ENCODE measurements around the gene CHST2.
"Not testable (repeated sequence)": the region's sequence is repeated elsewhere in the genome, so short reads cannot be mapped to it uniquely, and the experiment has no call there.

Gene CHST2

GRCh38 chr3:143155756-143156155 lies 36.2 kb downstream of the CHST2 start:
- Histone ChIP-seq H3K36me3 (ENCODE audit: low read depth) (no peaks in the 10 kb centered on the region), H3K27me3 (ENCODE audit: insufficient read depth, poor library complexity, severe bottlenecking) (no peaks in the 10 kb centered on the region), H3K27ac (ENCODE audit: poor library complexity, severe bottlenecking) (peak overlapping the region; percentile 5), H3K4me3 (ENCODE audit: severe bottlenecking) (no peak overlapping the region), H3K4me1 (ENCODE audit: insufficient read depth, poor library complexity, severe bottlenecking) (peaks cover 6% of the 10 kb centered on the region), H3K9me3 (ENCODE audit: severe bottlenecking) (no peaks in the 10 kb centered on the region)
- ATAC-seq (ENCODE audit: low read depth): no peak
- no peak for TF ChIP-seq CTCF (IDR thresholded peaks at IDR 0.05; ENCODE audit: poor library complexity, severe bottlenecking)
- DNase-seq (ENCODE audit: low spot score): no peak

GRCh38 chr3:143158014-143158988 lies 38.7 kb downstream of the CHST2 start:
- H3K27ac ChIP-seq (ENCODE audit: poor library complexity, severe bottlenecking): peak overlapping the region; percentile 2
- no peaks in the 10 kb centered on the region for H3K9me3 ChIP-seq (ENCODE audit: severe bottlenecking)
- TF ChIP-seq CTCF (IDR thresholded peaks at IDR 0.05; ENCODE audit: poor library complexity, severe bottlenecking): no peak
- no peaks in the 10 kb centered on the region for H3K36me3 ChIP-seq (ENCODE audit: low read depth)
- ATAC-seq (ENCODE audit: low read depth): peak; percentile 86
- DNase-seq (ENCODE audit: low spot score): no peak
- H3K4me3 ChIP-seq (ENCODE audit: severe bottlenecking): no peak overlapping the region
- H3K4me1 ChIP-seq (ENCODE audit: insufficient read depth, poor library complexity, severe bottlenecking): peaks cover 6% of the 10 kb centered on the region
- H3K27me3 ChIP-seq (ENCODE audit: insufficient read depth, poor library complexity, severe bottlenecking): no peaks in the 10 kb centered on the region

- Histone ChIP-seq H3K9me3 (ENCODE audit: severe bottlenecking) (no peaks in the 10 kb centered on the region), H3K4me3 (ENCODE audit: severe bottlenecking) (no peak overlapping the region), H3K36me3 (ENCODE audit: low read depth) (no peaks in the 10 kb centered on the region), H3K27me3 (ENCODE audit: insufficient read depth, poor library complexity, severe bottlenecking) (no peaks in the 10 kb centered on the region), H3K27ac (ENCODE audit: poor library complexity, severe bottlenecking) (no peak overlapping the region), H3K4me1 (ENCODE audit: insufficient read depth, poor library complexity, severe bottlenecking) (peaks cover 7% of the 10 kb centered on the region)
- TF ChIP-seq CTCF (IDR thresholded peaks at IDR 0.05; ENCODE audit: poor library complexity, severe bottlenecking): no peak
- DNase-seq (ENCODE audit: low spot score) (no peak), ATAC-seq (ENCODE audit: low read depth) (no peak)
Observed at GRCh38 chr3:143160437-143160836, 40.9 kb downstream of the CHST2 start.

GRCh38 chr3:143163562-143164100 lies 44.1 kb downstream of the CHST2 start:
- no peak for TF ChIP-seq CTCF (IDR thresholded peaks at IDR 0.05; ENCODE audit: poor library complexity, severe bottlenecking)
- no peaks in the 10 kb centered on the region for H3K36me3 ChIP-seq (ENCODE audit: low read depth)
- ATAC-seq (ENCODE audit: low read depth) (no peak), DNase-seq (ENCODE audit: low spot score) (no peak)
- no peaks in the 10 kb centered on the region for H3K9me3 ChIP-seq (ENCODE audit: severe bottlenecking)
- no peaks in the 10 kb centered on the region for H3K27me3 ChIP-seq (ENCODE audit: insufficient read depth, poor library complexity, severe bottlenecking)
- peaks cover 26% of the 10 kb centered on the region for H3K4me1 ChIP-seq (ENCODE audit: insufficient read depth, poor library complexity, severe bottlenecking)
- H3K4me3 ChIP-seq (ENCODE audit: severe bottlenecking): no peak overlapping the region
- no peak overlapping the region for H3K27ac ChIP-seq (ENCODE audit: poor library complexity, severe bottlenecking)

GRCh38 chr3:143165211-143165610 lies 45.6 kb downstream of the CHST2 start:
- no peak overlapping the region for H3K27ac ChIP-seq (ENCODE audit: poor library complexity, severe bottlenecking)
- H3K9me3 ChIP-seq (ENCODE audit: severe bottlenecking): no peaks in the 10 kb centered on the region
- no peaks in the 10 kb centered on the region for H3K27me3 ChIP-seq (ENCODE audit: insufficient read depth, poor library complexity, severe bottlenecking)
- H3K4me3 ChIP-seq (ENCODE audit: severe bottlenecking): no peak overlapping the region
- H3K36me3 ChIP-seq (ENCODE audit: low read depth): no peaks in the 10 kb centered on the region
- DNase-seq (ENCODE audit: low spot score) (no peak), ATAC-seq (ENCODE audit: low read depth) (no peak)
- no peak for TF ChIP-seq CTCF (IDR thresholded peaks at IDR 0.05; ENCODE audit: poor library complexity, severe bottlenecking)
- peaks cover 28% of the 10 kb centered on the region for H3K4me1 ChIP-seq (ENCODE audit: insufficient read depth, poor library complexity, severe bottlenecking)

GRCh38 chr3:143165612-143166285 lies 46.2 kb downstream of the CHST2 start:
- peaks cover 28% of the 10 kb centered on the region for H3K4me1 ChIP-seq (ENCODE audit: insufficient read depth, poor library complexity, severe bottlenecking)
- peak; percentile 53 for ATAC-seq (ENCODE audit: low read depth)
- not testable (repeated sequence) for DNase-seq (ENCODE audit: low spot score); H3K4me3 ChIP-seq (ENCODE audit: severe bottlenecking); H3K27me3 ChIP-seq (ENCODE audit: insufficient read depth, poor library complexity, severe bottlenecking); H3K9me3 ChIP-seq (ENCODE audit: severe bottlenecking); H3K27ac ChIP-seq (ENCODE audit: poor library complexity, severe bottlenecking); H3K36me3 ChIP-seq (ENCODE audit: low read depth)

Measured in RWPE2 (cell line).